ENCODE results near the gene GPR62. TPM values are rescaled to one million over a fixed set of nuclear protein-coding genes. Genes with fewer than 3 reads are reported as not detected.

GPR62 gene
- polyA plus RNA-seq, 1 of the 3 experiments (the other 2 are of a cell fraction): 0.02 TPM

DNA sequence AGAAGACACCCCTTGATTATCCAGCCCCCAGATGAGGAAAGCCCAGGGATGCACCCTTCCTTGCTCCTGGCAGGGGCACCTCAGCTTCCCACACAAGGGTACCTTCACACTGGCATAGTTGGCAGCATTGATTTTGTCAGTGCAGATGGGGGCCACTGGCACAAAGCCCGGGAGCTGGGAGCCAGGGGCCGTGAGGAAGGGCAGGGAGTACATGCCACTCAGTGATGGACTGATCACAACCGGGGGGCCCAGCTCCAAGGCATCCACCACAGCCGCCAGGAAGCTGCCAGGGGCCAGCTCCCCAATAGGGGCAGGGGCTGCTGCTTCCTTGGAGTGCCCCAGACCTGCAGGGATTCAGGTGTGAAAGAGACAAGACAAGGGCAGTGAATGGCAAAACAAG, 14.7 kb downstream of the GPR62 start:
- WGBS (ENCODE audit: low lambda C conversion rate): 90% methylated on average over 2 of the region's 4 CpGs
- H3K27me3 ChIP-seq (ENCODE audit: insufficient read depth): no peaks in the 10 kb centered on the region
- no peak overlapping the region; a peak in 1 of 4 replicates for H3K27ac ChIP-seq (ENCODE audit: low read depth in 2 of 2, low read length in 1 of 2)
- no peaks in the 10 kb centered on the region for H3K9me2 ChIP-seq
- no peaks in the 10 kb centered on the region for H4K20me1 ChIP-seq (ENCODE audit: insufficient read depth)
- H3K4me3 ChIP-seq (ENCODE audit: low read depth in 2 of 2, low read length in 1 of 2): no peak overlapping the region
- H3K4me1 ChIP-seq (ENCODE audit: control insufficient read depth in 1 of 2, insufficient read depth in 2 of 2, low read depth in 1 of 2, low read length in 1 of 2): peaks cover 12 to 61% of the 10 kb centered on the region in 2 experiments
- peaks cover 15% of the 10 kb centered on the region for H3F3A ChIP-seq (replicated peaks; ENCODE audit: insufficient read depth)
- DNase-seq: no peak
- H3K36me3 ChIP-seq (replicated peaks in 1 of 2; ENCODE audit: control insufficient read depth in 1 of 2, insufficient read depth in 2 of 2, low read length in 1 of 2): no peaks in the 10 kb centered on the region
- no peak overlapping the region for H2AFZ ChIP-seq (ENCODE audit: low read depth)
- no peak overlapping the region for H3K9ac ChIP-seq
- ChIA-PET CTCF (interaction anchor here (1.1 to 4.8 kb wide), 5 partner anchors 10 to 32 kb away, joined by 3 to 27 read pairs (median 4); partner anchors contain the start of genes ACY1, PARP3 and RRP9), POLR2A (interaction anchor here (1.2 to 3.9 kb wide), 4 partner anchors 13 to 28 kb away, joined by 4 to 20 read pairs (median 13); partner anchors contain the start of genes ACY1, PARP3, RPL29 and RRP9)
- H3K4me2 ChIP-seq: no peak overlapping the region
- H3K9me3 ChIP-seq: no peaks in the 10 kb centered on the region
- TF ChIP-seq FOXM1 (IDR thresholded peaks at IDR 0.05; ENCODE audit: low read depth) (no peak), JUND (IDR thresholded peaks at IDR 0.05) (no peak), POLR2AphosphoS5 (IDR thresholded peaks at IDR 0.05; ENCODE audit: low read depth, low read length) (no peak), GATA2 (CRISPR knock-in tag; IDR thresholded peaks at IDR 0.05) (no peak), NRF1 (IDR thresholded peaks at IDR 0.05; ENCODE audit: low read depth, low read length) (no peak), MXI1 (IDR thresholded peaks at IDR 0.05; ENCODE audit: low read depth, low read length) (no peak), RCOR1 (IDR thresholded peaks at IDR 0.05; ENCODE audit: low read length) (no peak), SMC3 (IDR thresholded peaks at IDR 0.05; ENCODE audit: low read depth, low read length) (no peak), TCF12 (IDR thresholded peaks at IDR 0.05) (no peak), GABPA (IDR thresholded peaks at IDR 0.05; ENCODE audit: low read depth) (no peak), SIN3A (IDR thresholded peaks at IDR 0.05; ENCODE audit: borderline replicate concordance, low read depth, low read length) (no peak), RFX5 (IDR thresholded peaks at IDR 0.05; ENCODE audit: low read length) (no peak), RXRA (IDR thresholded peaks at IDR 0.05; ENCODE audit: borderline replicate concordance, low read depth) (no peak), ELF1 (IDR thresholded peaks at IDR 0.05) (no peak)
- TF ChIP-seq, protein P1, sequence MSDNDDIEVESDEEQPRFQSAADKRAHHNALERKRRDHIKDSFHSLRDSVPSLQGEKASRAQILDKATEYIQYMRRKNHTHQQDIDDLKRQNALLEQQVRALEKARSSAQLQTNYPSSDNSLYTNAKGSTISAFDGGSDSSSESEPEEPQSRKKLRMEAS (IDR thresholded peaks at IDR 0.05; ENCODE audit: low read depth): no peak
- TF ChIP-seq, protein P2, sequence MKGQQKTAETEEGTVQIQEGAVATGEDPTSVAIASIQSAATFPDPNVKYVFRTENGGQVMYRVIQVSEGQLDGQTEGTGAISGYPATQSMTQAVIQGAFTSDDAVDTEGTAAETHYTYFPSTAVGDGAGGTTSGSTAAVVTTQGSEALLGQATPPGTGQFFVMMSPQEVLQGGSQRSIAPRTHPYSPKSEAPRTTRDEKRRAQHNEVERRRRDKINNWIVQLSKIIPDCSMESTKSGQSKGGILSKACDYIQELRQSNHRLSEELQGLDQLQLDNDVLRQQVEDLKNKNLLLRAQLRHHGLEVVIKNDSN (IDR thresholded peaks at IDR 0.05; ENCODE audit: borderline replicate concordance, low read depth): no peak
- TF ChIP-seq, protein P3, sequence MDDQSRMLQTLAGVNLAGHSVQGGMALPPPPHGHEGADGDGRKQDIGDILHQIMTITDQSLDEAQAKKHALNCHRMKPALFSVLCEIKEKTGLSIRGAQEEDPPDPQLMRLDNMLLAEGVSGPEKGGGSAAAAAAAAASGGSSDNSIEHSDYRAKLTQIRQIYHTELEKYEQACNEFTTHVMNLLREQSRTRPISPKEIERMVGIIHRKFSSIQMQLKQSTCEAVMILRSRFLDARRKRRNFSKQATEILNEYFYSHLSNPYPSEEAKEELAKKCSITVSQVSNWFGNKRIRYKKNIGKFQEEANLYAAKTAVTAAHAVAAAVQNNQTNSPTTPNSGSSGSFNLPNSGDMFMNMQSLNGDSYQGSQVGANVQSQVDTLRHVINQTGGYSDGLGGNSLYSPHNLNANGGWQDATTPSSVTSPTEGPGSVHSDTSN (IDR thresholded peaks at IDR 0.05): no peak
- TF ChIP-seq, protein P4, sequence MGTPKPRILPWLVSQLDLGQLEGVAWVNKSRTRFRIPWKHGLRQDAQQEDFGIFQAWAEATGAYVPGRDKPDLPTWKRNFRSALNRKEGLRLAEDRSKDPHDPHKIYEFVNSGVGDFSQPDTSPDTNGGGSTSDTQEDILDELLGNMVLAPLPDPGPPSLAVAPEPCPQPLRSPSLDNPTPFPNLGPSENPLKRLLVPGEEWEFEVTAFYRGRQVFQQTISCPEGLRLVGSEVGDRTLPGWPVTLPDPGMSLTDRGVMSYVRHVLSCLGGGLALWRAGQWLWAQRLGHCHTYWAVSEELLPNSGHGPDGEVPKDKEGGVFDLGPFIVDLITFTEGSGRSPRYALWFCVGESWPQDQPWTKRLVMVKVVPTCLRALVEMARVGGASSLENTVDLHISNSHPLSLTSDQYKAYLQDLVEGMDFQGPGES (IDR thresholded peaks at IDR 0.05; ENCODE audit: low read depth, low read length): no peak
- peaks cover 38% of the 10 kb centered on the region for H3K79me2 ChIP-seq (ENCODE audit: insufficient read depth)
